Measurements from ENCODE around the gene COL7A1.

- no peak for TF ChIP-seq CTCF (IDR thresholded peaks at IDR 0.05 in 8 of 11, conservative IDR thresholded peaks at IDR 0.05 in 3 of 11)
- no peak for TF ChIP-seq POLR2A (IDR thresholded peaks at IDR 0.05)
- TF ChIP-seq POLR2AphosphoS5 (IDR thresholded peaks at IDR 0.05), result no peak
These were observed 2.5 kb downstream of the COL7A1 start for GRCh38 chr3:48592519-48593087.
